ENCODE results near the gene FRMD4A. TPM values are rescaled to one million over a fixed set of nuclear protein-coding genes. Genes with fewer than 3 reads are reported as not detected.

FRMD4A gene
- total RNA-seq, 1 donor from 2014 or later = 0.64 TPM

DNA sequence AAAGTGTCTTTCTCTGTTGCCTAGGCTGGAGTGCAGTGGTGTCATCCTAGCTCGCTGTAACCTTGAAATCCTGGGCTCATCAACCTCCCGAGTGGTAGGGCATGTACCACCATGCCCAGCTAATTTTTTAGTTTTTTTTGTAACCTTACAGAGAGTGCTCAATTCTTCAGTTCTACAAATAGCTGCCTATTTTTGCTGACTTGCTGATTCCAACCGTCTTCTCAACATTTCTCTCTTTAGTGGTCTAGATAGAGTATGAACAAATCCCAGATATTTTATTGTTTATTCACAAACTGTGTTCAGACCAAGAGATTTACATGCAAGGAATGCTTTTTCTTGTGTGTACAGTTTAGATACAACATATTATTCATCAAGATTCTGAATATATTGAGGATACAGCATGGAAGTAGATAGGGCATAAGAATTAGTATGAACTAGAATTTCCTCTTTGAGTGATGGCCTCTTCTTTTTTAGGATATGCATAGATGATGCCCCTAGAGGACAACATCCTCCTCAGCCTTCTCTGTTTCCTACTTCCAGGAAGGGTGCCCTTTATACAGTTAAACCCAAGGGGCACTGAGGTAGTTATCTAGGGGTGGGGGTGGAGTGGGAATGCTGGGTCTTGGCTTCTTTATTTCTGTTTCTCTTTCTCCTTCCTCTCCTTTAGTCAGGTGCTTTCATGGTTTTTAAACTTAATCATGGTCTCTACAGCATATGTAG is 717.9 kb downstream of the FRMD4A start:
- TF ChIP-seq, protein P1, sequence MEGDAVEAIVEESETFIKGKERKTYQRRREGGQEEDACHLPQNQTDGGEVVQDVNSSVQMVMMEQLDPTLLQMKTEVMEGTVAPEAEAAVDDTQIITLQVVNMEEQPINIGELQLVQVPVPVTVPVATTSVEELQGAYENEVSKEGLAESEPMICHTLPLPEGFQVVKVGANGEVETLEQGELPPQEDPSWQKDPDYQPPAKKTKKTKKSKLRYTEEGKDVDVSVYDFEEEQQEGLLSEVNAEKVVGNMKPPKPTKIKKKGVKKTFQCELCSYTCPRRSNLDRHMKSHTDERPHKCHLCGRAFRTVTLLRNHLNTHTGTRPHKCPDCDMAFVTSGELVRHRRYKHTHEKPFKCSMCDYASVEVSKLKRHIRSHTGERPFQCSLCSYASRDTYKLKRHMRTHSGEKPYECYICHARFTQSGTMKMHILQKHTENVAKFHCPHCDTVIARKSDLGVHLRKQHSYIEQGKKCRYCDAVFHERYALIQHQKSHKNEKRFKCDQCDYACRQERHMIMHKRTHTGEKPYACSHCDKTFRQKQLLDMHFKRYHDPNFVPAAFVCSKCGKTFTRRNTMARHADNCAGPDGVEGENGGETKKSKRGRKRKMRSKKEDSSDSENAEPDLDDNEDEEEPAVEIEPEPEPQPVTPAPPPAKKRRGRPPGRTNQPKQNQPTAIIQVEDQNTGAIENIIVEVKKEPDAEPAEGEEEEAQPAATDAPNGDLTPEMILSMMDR (IDR thresholded peaks at IDR 0.05) = no peak
- Mint-ChIP-seq H3K4me3 (no peak overlapping the region), H3K9me3 (no peaks in the 10 kb centered on the region), H3K4me1 (no peaks in the 10 kb centered on the region), H3K36me3 (ENCODE audit: low read depth) (peaks cover 85% of the 10 kb centered on the region), H3K27ac (no peak overlapping the region), H3K27me3 (no peaks in the 10 kb centered on the region)
- no peak for ATAC-seq (ENCODE audit: low read depth)
- DNase-seq = no peak
- POLR2A ChIA-PET = no interaction called here
- intact Hi-C loops (cut with micrococcal nuclease) = loop anchor here (1.0 kb wide), 1 partner anchor 165 kb away; no protein-coding TSS in a partner anchor
- CTCF ChIA-PET = interaction anchor here (1.1 to 1.4 kb wide), 2 partner anchors 8 to 9 kb away, joined by 4 read pairs; no protein-coding TSS in a partner anchor

GRCh38 chr10:13608246-13608853 is 722.4 kb downstream of the FRMD4A start:
- Mint-ChIP-seq H3K36me3 (ENCODE audit: low read depth) (peaks cover 78% of the 10 kb centered on the region), H3K9me3 (no peaks in the 10 kb centered on the region), H3K4me3 (no peak overlapping the region), H3K27me3 (no peaks in the 10 kb centered on the region), H3K27ac (no peak overlapping the region), H3K4me1 (no peaks in the 10 kb centered on the region)
- TF ChIP-seq, protein P1 (IDR thresholded peaks at IDR 0.05) = no peak
- intact Hi-C loops (cut with micrococcal nuclease) = no loop called here
- DNase-seq (no peak), ATAC-seq (ENCODE audit: low read depth) (no peak)
- ChIA-PET POLR2A (no interaction called here), CTCF (no interaction called here)

DNA sequence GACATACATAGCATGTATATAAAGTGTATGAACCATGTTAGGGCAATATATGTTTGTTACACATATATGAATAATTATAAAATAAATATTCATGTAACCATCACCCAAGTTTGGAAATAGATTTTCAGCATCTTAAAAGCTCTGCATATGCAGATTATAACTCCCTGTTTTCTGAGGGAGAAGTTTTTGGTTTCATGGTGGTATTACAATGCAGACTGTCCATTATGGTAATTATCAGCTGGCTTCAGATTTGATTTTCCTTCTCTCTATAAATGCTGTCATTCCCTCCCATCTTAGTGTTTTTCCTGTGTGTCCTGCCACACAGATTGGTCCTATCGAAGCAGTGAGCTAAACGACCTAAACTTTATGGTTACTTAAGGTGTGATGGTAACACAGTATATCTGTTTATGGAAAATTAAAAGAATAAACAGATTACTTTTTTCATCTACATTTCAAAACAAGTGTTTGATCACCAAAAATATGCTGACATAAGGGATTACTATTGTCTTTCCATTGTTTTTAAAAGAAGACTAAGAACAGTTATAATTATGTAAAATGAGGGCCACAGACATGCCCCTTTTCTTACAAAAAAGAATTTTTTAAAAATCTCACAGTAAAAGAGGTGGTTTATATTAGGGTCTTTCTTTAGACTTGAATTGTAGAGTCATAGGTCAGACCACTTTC is 726.2 kb downstream of the FRMD4A start:
- H3K27me3 Mint-ChIP-seq = no peaks in the 10 kb centered on the region
- TF ChIP-seq, protein P1 (IDR thresholded peaks at IDR 0.05) = no peak
- H3K27ac Mint-ChIP-seq = no peak overlapping the region
- no peaks in the 10 kb centered on the region for H3K9me3 Mint-ChIP-seq
- peaks cover 67% of the 10 kb centered on the region for H3K36me3 Mint-ChIP-seq (ENCODE audit: low read depth)
- ChIA-PET POLR2A (no interaction called here), CTCF (interaction anchor here (1.0 kb wide), 1 partner anchor 9 kb away, joined by 4 read pairs; no protein-coding TSS in a partner anchor)
- H3K4me3 Mint-ChIP-seq = no peak overlapping the region
- ATAC-seq (ENCODE audit: low read depth) = no peak
- H3K4me1 Mint-ChIP-seq = no peaks in the 10 kb centered on the region
- intact Hi-C loops (cut with micrococcal nuclease) = no loop called here
- DNase-seq = no peak

DNA sequence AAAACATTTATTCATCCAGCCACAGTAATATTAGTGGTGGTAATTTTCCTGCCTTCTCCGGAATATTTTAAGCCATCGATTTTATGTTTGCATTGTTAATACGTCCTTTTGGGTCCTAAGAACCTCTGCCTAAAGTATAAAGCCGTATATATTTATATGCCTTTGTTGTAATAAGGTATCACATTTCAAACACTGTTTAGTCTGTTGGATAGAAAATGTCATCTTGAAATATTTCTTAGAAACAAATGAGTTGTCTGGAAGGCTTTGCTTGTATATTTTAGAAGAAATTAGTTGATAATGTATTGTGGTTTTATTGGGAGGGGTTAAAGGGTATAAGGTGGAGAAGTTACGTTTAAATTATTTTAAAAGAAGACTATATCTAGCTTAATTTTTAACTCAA is 732.8 kb downstream of the FRMD4A start:
- ATAC-seq (ENCODE audit: low read depth) (no peak), DNase-seq (no peak)
- no peak overlapping the region for H3K27ac Mint-ChIP-seq
- H3K4me3 Mint-ChIP-seq = no peak overlapping the region
- peaks cover 4% of the 10 kb centered on the region for H3K4me1 Mint-ChIP-seq
- peaks cover 58% of the 10 kb centered on the region for H3K36me3 Mint-ChIP-seq (ENCODE audit: low read depth)
- TF ChIP-seq, protein P1 (IDR thresholded peaks at IDR 0.05) = no peak
- ChIA-PET CTCF (no interaction called here), POLR2A (no interaction called here)
- no peaks in the 10 kb centered on the region for H3K27me3 Mint-ChIP-seq
- intact Hi-C loops (cut with micrococcal nuclease) = no loop called here
- no peaks in the 10 kb centered on the region for H3K9me3 Mint-ChIP-seq

DNA sequence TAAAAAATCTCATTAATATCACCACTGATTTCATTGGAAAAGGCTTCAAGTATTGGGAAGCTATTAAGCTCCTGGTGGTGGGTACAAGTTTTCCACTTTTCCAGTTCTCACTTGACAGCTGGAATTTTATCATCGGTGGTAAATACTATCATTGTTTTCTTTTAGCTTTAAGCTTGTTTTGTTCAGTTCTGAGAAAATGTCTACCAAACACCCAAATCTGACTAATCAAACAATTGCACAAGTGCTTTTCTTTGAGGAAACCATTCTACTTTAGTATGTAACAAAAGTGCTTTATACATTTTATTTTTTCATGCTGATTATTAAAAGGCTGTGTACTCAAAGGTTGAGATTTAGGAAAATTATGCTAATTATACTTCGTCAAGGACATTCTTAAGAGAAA is 736.1 kb downstream of the FRMD4A start:
- Mint-ChIP-seq H3K9me3 (no peaks in the 10 kb centered on the region), H3K36me3 (ENCODE audit: low read depth) (peaks cover 55% of the 10 kb centered on the region), H3K4me3 (no peak overlapping the region), H3K27me3 (no peaks in the 10 kb centered on the region), H3K4me1 (peaks cover 6% of the 10 kb centered on the region), H3K27ac (no peak overlapping the region)
- POLR2A ChIA-PET = no interaction called here
- CTCF ChIA-PET = no interaction called here
- TF ChIP-seq, protein P1 (IDR thresholded peaks at IDR 0.05) = no peak
- intact Hi-C loops (cut with micrococcal nuclease) = no loop called here
- no peak for ATAC-seq (ENCODE audit: low read depth)
- DNase-seq = no peak

Data from activated B cell treated with CpG ODN at 0.5 μM for 24 hours (primary cell).